T-cell (primary cell): Measurements from ENCODE around the gene CALR3. TPM values are rescaled to one million over a fixed set of nuclear protein-coding genes. Genes with fewer than 3 reads are reported as not detected.
A peak's percentile ranks its signal among the peaks of the same experiment; 100 is the strongest.
"Not testable (repeated sequence)": the region's sequence is repeated elsewhere in the genome, so short reads cannot be mapped to it uniquely, and the experiment has no call there.

Experiments
- ATAC-seq, 4 experiments: fragments of 200-7000 bp in 3 of 4; fragments of 150-1000 bp in 1 of 4; cut with Tn5 transposase; replicated peaks in 1 of 4; 1 replicate in 3 of 4; 2 replicates in 1 of 4; pipeline ENCODE4 v1.10.0; 2021; ENCODE audit warnings: moderate library complexity in 3 of 4, mild to moderate bottlenecking in 2 of 4, moderate number of reproducible peaks in 1 of 4
- CTCF ChIA-PET, 2 donors: fragments of 300-600 bp; sonication (Branson Sonifier 250); formaldehyde crosslinking; loops; one replicate each; lab custom pipeline; 2022; ENCODE audit warnings: antibody characterized with exemption in 2 of 2; lab: Charles Lee
- POLR2A ChIA-PET, 2 donors: fragments of 300-600 bp; sonication (Branson Sonifier 250); formaldehyde crosslinking; loops; one replicate each; lab custom pipeline; 2022; ENCODE audit warnings: antibody characterized with exemption in 2 of 2; lab: Charles Lee
- DNase-seq, 35 experiments: peaks; one replicate each; pipeline versions ENCODE4 v3.0.0 to v3.0.0-alpha.2; 2013 to 2023
- H3K27ac ChIP-seq: one replicate; pipeline ENCODE4 v1.5.1; 2013; ENCODE audit warnings: low read length
- H3K27me3 ChIP-seq, 2 experiments: replicated peaks in 1 of 2; 1 replicate in 1 of 2; 2 replicates in 1 of 2; pipeline versions ENCODE4 v1.6.1 to v1.7.0; 2013; ENCODE audit warnings: low read length in 1 of 2, mixed read lengths in 1 of 2; ENCODE audit not compliant: control insufficient read depth in 2 of 2, insufficient read depth in 2 of 2; ENCODE audit errors: extremely low read depth in 1 of 2
- H3K36me3 ChIP-seq, 2 donors: 1 replicate in 1 of 2; 2 replicates in 1 of 2; pipeline versions ENCODE4 v1.6.1 to v1.7.0; 2013; ENCODE audit warnings: low read length in 1 of 2; ENCODE audit not compliant: control insufficient read depth in 2 of 2, insufficient read depth in 1 of 2; ENCODE audit errors: extremely low read depth in 1 of 2
- H3K4me1 ChIP-seq, 2 experiments: 1 replicate in 1 of 2; 2 replicates in 1 of 2; pipeline versions ENCODE4 v1.6.1 to v1.7.0; 2013; ENCODE audit warnings: low read length in 2 of 2, mixed read lengths in 1 of 2; ENCODE audit not compliant: insufficient read depth in 2 of 2, control insufficient read depth in 1 of 2; ENCODE audit errors: extremely low read depth in 1 of 2
- H3K4me3 ChIP-seq, 2 donors: 1 replicate in 1 of 2; 2 replicates in 1 of 2; pipeline versions ENCODE4 v1.5.1 to v1.7.0; 2013; ENCODE audit warnings: mild to moderate bottlenecking in 2 of 2, low read length in 1 of 2, moderate library complexity in 1 of 2; ENCODE audit not compliant: control insufficient read depth in 1 of 2; ENCODE audit errors: extremely low read depth in 1 of 2
- H3K9me3 ChIP-seq: 2 replicates; pipeline ENCODE4 v1.7.0; 2013
- H3K27ac Mint-ChIP-seq, 2 donors: one replicate each; pipeline ENCODE4 v1.8.0; 2020 to 2021; ENCODE audit warnings: mild to moderate bottlenecking in 2 of 2, mixed read lengths in 2 of 2
- H3K27me3 Mint-ChIP-seq, 2 donors: one replicate each; pipeline ENCODE4 v1.8.0; 2021 to 2022; ENCODE audit warnings: mixed read lengths in 2 of 2
- H3K36me3 Mint-ChIP-seq: one replicate; pipeline ENCODE4 v1.8.0; 2021; ENCODE audit warnings: mixed read lengths
- H3K4me1 Mint-ChIP-seq, 3 donors: one replicate each; pipeline ENCODE4 v1.8.0; 2020 to 2022; ENCODE audit warnings: mixed read lengths in 3 of 3, mild to moderate bottlenecking in 1 of 3
- H3K4me3 Mint-ChIP-seq, 3 donors: one replicate each; pipeline ENCODE4 v1.8.0; 2020 to 2022; ENCODE audit warnings: mild to moderate bottlenecking in 3 of 3, mixed read lengths in 3 of 3, moderate library complexity in 3 of 3
- H3K9me3 Mint-ChIP-seq, 3 donors: one replicate each; pipeline ENCODE4 v1.8.0; 2020 to 2022; ENCODE audit warnings: mixed read lengths in 3 of 3
- WGBS: methylation state at CpG from one replicate; pipeline ENCODE4 v1.1.5; 2013; ENCODE audit warnings: missing lambda C conversion rate; ENCODE audit not compliant: insufficient coverage; 5-methylcytosine and 5-hydroxymethylcytosine counted together
- total RNA-seq, 35 experiments: library from RNA in 6 of 35; stranded (reverse) in 6 of 35; fragments of 120-200 nt in 1 of 35; gene quantifications; one replicate each; pipeline versions ENCODE4 v1.2.1 to v1.2.4 and lab custom pipeline; 2013 to 2026

CALR3 gene
- total RNA-seq, 5 donors from 2014 or later (not counting 1 experiment from before 2014, with no cell fraction given), result not detected

DNA sequence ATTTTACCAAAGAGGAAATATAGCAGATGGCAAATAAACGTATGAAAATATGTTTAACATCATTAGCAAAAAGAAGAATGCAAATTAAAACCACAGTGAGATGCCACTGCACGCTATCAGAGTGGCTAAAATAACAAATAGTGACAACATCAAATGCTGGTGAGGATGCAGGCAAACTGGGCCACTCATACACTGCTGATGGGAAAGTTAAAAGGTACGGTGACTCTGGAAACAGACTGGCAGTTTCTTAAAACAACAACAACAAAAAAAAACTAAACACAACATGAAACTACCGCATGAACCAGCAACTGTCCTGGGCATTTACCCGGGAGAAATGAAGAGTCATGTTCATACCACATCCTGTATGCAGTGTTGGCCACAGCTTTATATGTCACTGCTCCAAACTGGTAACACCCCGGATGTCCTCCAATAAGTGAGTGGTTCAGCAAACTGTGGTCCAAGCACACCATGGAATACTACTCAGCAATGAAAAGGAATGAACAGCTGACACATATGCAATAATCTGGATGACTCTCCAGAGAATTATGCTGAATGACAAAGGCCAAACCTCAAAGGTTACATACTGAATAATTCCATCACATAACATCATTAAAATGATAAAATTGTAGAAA is 46.5 kb downstream of the CALR3 start:
- peaks cover 0 to 67% of the 10 kb centered on the region in 2 experiments for H3K4me1 ChIP-seq
- H3K27ac ChIP-seq, result peak overlapping the region; percentile 60
- peaks cover 0 to 4% (median 0%) of the 10 kb centered on the region in 3 donors for H3K9me3 Mint-ChIP-seq
- ATAC-seq (peak; percentile 64 to 83 (median 73)), DNase-seq (peak in 24 of 35 experiments; percentile 8 to 72 (median 28))
- WGBS, result 17% methylated on average over 3 of the region's 6 CpGs
- H3K36me3 Mint-ChIP-seq, result peaks cover 11% of the 10 kb centered on the region
- no peaks in the 10 kb centered on the region for H3K36me3 ChIP-seq
- H3K27ac Mint-ChIP-seq, result peak overlapping the region; percentile 82 to 95
- peak overlapping the region; percentile 8 to 31 (median 17) for H3K4me3 Mint-ChIP-seq
- H3K9me3 ChIP-seq, result no peaks in the 10 kb centered on the region
- POLR2A ChIA-PET, result no interaction called here
- CTCF ChIA-PET, result no interaction called here
- no peaks in the 10 kb centered on the region for H3K27me3 ChIP-seq
- H3K4me3 ChIP-seq, result no peak overlapping the region
- H3K27me3 Mint-ChIP-seq, result no peaks in the 10 kb centered on the region
- peaks cover 56 to 63% (median 62%) of the 10 kb centered on the region in 3 donors for H3K4me1 Mint-ChIP-seq

DNA sequence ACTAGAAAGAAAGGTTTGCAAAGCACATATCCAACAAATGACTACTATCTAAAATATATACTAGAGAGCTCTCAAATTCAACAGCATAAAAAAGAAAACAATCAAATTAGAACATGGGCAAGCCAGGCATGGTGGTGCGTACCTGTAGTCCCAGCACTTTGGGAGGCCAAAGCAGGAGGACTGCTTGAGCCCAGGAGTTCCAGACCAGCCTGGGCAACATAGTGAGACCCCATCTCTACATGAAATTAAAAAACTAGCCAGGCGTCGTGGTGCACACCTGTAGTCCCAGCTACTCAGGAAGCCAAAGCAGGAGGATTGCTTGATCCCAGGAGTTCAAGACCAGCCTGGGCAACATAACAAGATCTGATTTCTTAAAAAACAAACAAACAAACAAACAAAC is 47.1 kb downstream of the CALR3 start:
- H3K36me3 Mint-ChIP-seq, result peaks cover 14% of the 10 kb centered on the region
- POLR2A ChIA-PET, result interaction anchor here in 1 of 2 donors (0.6 kb wide), 1 partner anchor 725 kb away, joined by 9 read pairs; no protein-coding TSS in a partner anchor
- H3K9me3 ChIP-seq, H3K27me3 ChIP-seq, H3K4me3 ChIP-seq, H3K9me3 Mint-ChIP-seq, DNase-seq, ATAC-seq, H3K36me3 ChIP-seq, CTCF ChIA-PET, H3K27me3 Mint-ChIP-seq: not testable (repeated sequence)
- peak overlapping the region; percentile 8 to 31 (median 17) for H3K4me3 Mint-ChIP-seq
- H3K4me1 Mint-ChIP-seq, result peaks cover 56 to 65% (median 62%) of the 10 kb centered on the region in 3 donors
- peak overlapping the region; percentile 82 to 95 for H3K27ac Mint-ChIP-seq
- WGBS, result 100% methylated on average over 3 of the region's 3 CpGs
- H3K4me1 ChIP-seq, result peaks cover 0 to 68% of the 10 kb centered on the region in 2 experiments
- peak overlapping the region; percentile 60 for H3K27ac ChIP-seq

DNA sequence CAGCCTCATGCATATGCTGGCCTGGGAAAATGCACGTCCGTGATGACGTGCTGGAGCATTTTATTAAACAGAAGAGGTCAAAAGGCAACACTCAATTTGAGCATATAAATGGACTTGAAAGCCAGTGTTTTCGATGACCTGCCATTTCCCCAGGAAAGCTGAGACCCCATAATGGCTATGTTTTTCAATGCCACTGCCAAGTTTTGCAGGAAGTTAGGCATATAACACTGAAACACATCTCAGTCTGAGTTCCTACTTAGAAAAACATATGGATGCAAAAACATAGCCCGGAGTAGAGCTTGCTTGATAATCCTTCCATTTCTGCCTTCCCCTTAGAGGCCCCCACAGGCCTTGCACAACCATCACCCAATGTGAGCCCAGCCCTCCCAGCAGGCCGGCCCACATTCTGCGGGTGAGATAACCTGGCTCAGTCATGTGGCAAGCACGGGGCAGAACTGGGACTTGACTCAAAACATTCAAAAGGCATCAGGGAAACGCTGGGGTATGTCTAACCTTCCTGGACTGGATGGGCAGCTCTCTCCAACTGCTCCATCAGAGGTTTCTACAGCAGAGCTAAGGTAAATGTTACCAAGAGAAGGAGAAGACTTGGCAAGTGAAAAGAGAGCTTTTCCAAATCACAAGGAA is 49.1 kb downstream of the CALR3 start:
- Histone ChIP-seq H3K9me3 (no peaks in the 10 kb centered on the region), H3K27ac (peak overlapping the region; percentile 35), H3K4me1 (peaks cover 0 to 72% of the 10 kb centered on the region in 2 experiments), H3K36me3 (no peaks in the 10 kb centered on the region), H3K27me3 (no peaks in the 10 kb centered on the region), H3K4me3 (no peak overlapping the region)
- ChIA-PET CTCF (no interaction called here), POLR2A (no interaction called here)
- no peaks in the 10 kb centered on the region for H3K27me3 Mint-ChIP-seq
- WGBS, result 60% methylated on average over 7 of the region's 9 CpGs
- H3K4me1 Mint-ChIP-seq, result peaks cover 61 to 74% (median 65%) of the 10 kb centered on the region in 3 donors
- H3K9me3 Mint-ChIP-seq, result peaks cover 0 to 4% (median 0%) of the 10 kb centered on the region in 3 donors
- ATAC-seq (peak; percentile 57 to 73 (median 66)), DNase-seq (peak in 33 of 35 experiments; percentile 13 to 69 (median 44))
- peak overlapping the region; percentile 83 to 89 for H3K27ac Mint-ChIP-seq
- H3K36me3 Mint-ChIP-seq, result peaks cover 14% of the 10 kb centered on the region
- peak overlapping the region in 2 of 3 donors; percentile 36 to 51 for H3K4me3 Mint-ChIP-seq

DNA sequence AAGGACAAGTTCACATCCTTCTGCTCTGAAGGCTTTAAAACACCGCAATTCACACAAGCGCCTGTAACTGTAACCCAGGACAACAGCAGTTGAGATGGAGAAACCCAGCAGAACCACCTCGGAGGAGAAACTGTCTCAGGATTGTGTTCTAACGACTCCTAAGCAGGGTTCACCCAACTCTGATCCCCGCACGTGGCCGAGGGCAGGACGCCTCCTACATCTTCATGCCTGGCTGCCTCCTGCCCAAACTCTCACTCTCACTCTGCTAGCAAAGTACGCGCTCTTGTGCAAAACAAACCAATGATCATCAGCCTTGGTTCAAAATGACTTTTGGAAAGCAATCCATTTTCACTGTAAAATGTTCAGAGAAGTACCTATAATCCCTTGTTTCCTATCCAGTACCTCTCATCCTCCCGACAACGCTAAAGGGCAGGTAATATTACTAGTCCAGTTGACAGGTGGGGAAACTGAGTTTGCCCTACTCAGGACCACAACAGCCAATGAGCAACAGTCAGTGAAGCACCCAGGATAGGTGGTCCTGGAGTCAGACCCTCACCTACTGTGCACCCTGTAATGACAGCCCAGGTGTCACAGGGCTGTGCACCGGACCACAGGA is 49.8 kb downstream of the CALR3 start:
- CTCF ChIA-PET, result no interaction called here
- Histone ChIP-seq H3K4me3 (no peak overlapping the region), H3K27ac (peak overlapping the region; percentile 10), H3K9me3 (no peaks in the 10 kb centered on the region), H3K4me1 (peaks cover 0 to 66% of the 10 kb centered on the region in 2 experiments), H3K27me3 (no peaks in the 10 kb centered on the region), H3K36me3 (no peaks in the 10 kb centered on the region)
- Mint-ChIP-seq H3K27ac (peak overlapping the region; percentile 39 to 68), H3K4me1 (peaks cover 61 to 74% (median 65%) of the 10 kb centered on the region in 3 donors), H3K27me3 (no peaks in the 10 kb centered on the region), H3K36me3 (peaks cover 14% of the 10 kb centered on the region), H3K9me3 (peaks cover 0 to 4% (median 0%) of the 10 kb centered on the region in 3 donors), H3K4me3 (no peak overlapping the region)
- POLR2A ChIA-PET, result no interaction called here
- DNase-seq, result no peak
- ATAC-seq, result no peak
- WGBS, result 88% methylated on average over 11 of the region's 13 CpGs

DNA sequence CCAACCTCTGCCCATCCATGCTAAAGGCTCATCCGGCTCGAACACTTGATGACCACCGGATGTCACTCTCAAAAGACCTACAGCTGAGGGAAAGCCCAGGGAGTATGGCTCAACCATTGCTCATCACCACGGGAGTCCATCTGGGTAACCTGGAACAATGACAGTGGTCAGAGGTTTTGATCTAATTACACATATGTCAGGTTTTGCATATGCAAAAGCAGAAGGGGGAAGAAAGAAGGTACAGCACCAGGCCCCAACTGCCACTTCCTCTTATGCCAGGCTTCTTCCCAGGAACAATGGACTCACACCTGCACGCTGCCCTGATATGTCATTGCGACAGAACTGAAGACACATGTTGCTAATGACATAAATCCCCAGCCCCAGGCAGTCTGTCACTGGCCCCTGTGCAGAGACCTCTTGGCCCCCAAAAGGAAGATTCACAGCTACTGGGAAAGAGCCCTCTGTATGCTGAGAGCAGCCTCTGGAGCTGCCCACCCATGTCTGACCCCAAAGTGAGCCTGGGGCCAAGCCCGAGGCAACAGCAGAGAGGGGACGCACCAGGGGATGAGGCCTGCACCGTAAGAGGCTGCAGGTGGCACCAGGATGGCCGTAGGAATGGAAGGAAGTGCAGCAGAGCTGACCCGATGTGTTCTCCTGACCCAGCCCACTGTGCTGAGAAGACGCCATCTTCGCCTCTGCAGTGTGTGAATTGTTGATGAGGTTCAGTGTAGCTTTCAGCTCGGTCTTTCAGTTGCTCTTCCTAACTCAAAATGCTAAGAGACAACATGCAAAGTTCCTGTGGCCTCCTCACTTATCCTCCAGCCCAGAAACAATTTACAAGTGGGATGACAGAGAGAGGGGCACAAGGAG is 50.5 kb downstream of the CALR3 start:
- H3K27ac Mint-ChIP-seq, result peak overlapping the region; percentile 31

More for the DNA sequence above, 50.5 kb downstream of the CALR3 start:
- H3K4me1 ChIP-seq, result peaks cover 0 to 60% of the 10 kb centered on the region in 2 experiments
- Mint-ChIP-seq H3K4me1 (peaks cover 57 to 71% (median 65%) of the 10 kb centered on the region in 3 donors), H3K27me3 (no peaks in the 10 kb centered on the region), H3K4me3 (no peak overlapping the region), H3K36me3 (peaks cover 20% of the 10 kb centered on the region), H3K9me3 (peaks cover 0 to 4% (median 0%) of the 10 kb centered on the region in 3 donors)
- ChIA-PET POLR2A (no interaction called here), CTCF (interaction anchor here in 1 of 2 donors (0.7 kb wide), 1 partner anchor 10 kb away, joined by 3 read pairs; no protein-coding TSS in a partner anchor)
- ATAC-seq (no peak), DNase-seq (peak in 1 of 35 experiments; percentile 31)
- H3K36me3 ChIP-seq, result peaks cover 6% of the 10 kb centered on the region in 2 donors
- no peak overlapping the region for H3K4me3 ChIP-seq
- H3K27ac ChIP-seq, result no peak overlapping the region
- H3K9me3 ChIP-seq, result no peaks in the 10 kb centered on the region
- 81% methylated on average over 8 of the region's 14 CpGs for WGBS
- no peaks in the 10 kb centered on the region for H3K27me3 ChIP-seq
